OCI-LY7 (cell line): ENCODE measurements around the gene DEFB125. TPM values are rescaled to one million over a fixed set of nuclear protein-coding genes. Genes with fewer than 3 reads are reported as not detected.

ENCODE experiments used
- BruUV-seq: library from RNA; stranded (reverse); fragments of 400-500 nt; replicated peaks from 2 replicates; lab custom pipeline; 2021; lab: Mats Ljungman, UMichigan
- CTCF ChIA-PET: fragments of 300-600 bp; sonication (Branson Sonifier 250); formaldehyde crosslinking; loops from one replicate; lab custom pipeline; 2022; ENCODE audit warnings: antibody characterized with exemption; ENCODE audit not compliant: unreplicated experiment; lab: Charles Lee
- POLR2A ChIA-PET: fragments of 300-600 bp; sonication (Branson Sonifier 250); formaldehyde crosslinking; loops from one replicate; lab custom pipeline; 2022; ENCODE audit warnings: antibody characterized with exemption; lab: Charles Lee
- DNase-seq: peaks from one replicate; pipeline ENCODE4 v3.0.0-alpha.2; 2015; ENCODE audit warnings: low spot score
- H2AFZ ChIP-seq: fragments of 200-600 bp; sonication (generic), shearing (Covaris generic); 2 replicates; pipeline ENCODE4 v1.6.1; 2014; ENCODE audit warnings: mild to moderate bottlenecking, antibody characterized with exemption, low read length, moderate library complexity
- H3K27ac ChIP-seq: fragments of 200-600 bp; sonication (generic); 2 replicates; pipeline ENCODE4 v1.5.1; 2014; ENCODE audit warnings: mixed run types, low read depth, mild to moderate bottlenecking, moderate library complexity, low read length, inconsistent platforms; ENCODE audit not compliant: poor library complexity, severe bottlenecking
- H3K36me3 ChIP-seq: fragments of 200-600 bp; sonication (generic); 2 replicates; pipeline ENCODE4 v1.6.1; 2014; ENCODE audit warnings: mild to moderate bottlenecking, antibody characterized with exemption, low read length, moderate library complexity, mixed read lengths; ENCODE audit not compliant: insufficient read depth
- H3K4me1 ChIP-seq: fragments of 200-600 bp; sonication (generic); 2 replicates; pipeline ENCODE4 v1.5.1; 2014; ENCODE audit warnings: mild to moderate bottlenecking, low read length; ENCODE audit not compliant: insufficient read depth, poor library complexity, severe bottlenecking
- H3K4me2 ChIP-seq: fragments of 200-600 bp; sonication (generic); 2 replicates; pipeline ENCODE4 v1.6.1; 2014; ENCODE audit warnings: mild to moderate bottlenecking, low read length
- H3K4me3 ChIP-seq: fragments of 200-600 bp; sonication (generic); 2 replicates; pipeline ENCODE4 v1.5.1; 2014; ENCODE audit warnings: mild to moderate bottlenecking, low read depth, low read length; ENCODE audit not compliant: poor library complexity, severe bottlenecking
- H3K79me2 ChIP-seq: fragments of 200-600 bp; sonication (generic); 2 replicates; pipeline ENCODE4 v1.6.1; 2016; ENCODE audit warnings: low read depth, mild to moderate bottlenecking, low read length, moderate library complexity, mixed read lengths; ENCODE audit not compliant: insufficient read depth
- H3K9me2 ChIP-seq: fragments of 200-600 bp; sonication (generic); 2 replicates; pipeline ENCODE4 v1.6.1; 2016; ENCODE audit warnings: mild to moderate bottlenecking, low read length, mixed read lengths; ENCODE audit not compliant: insufficient read depth
- H3K9me3 ChIP-seq: fragments of 200-600 bp; sonication (generic); 2 replicates; pipeline ENCODE4 v1.6.1; 2014; ENCODE audit warnings: mild to moderate bottlenecking, mixed run types, low read length, mixed read lengths
- H4K20me1 ChIP-seq: fragments of 200-600 bp; sonication (generic); 2 replicates; pipeline ENCODE4 v1.6.1; 2014; ENCODE audit warnings: mild to moderate bottlenecking, antibody characterized with exemption, low read length, moderate library complexity, mixed read lengths; ENCODE audit not compliant: insufficient read depth
- EZH2phosphoT487 ChIP-seq: fragments of 200-600 bp; sonication (generic); IDR thresholded peaks from 2 replicates; pipeline ENCODE4 v1.6.1; 2018; ENCODE audit warnings: low read depth, borderline replicate concordance, mild to moderate bottlenecking, mixed run types, antibody characterized with exemption, low read length, moderate library complexity, mixed read lengths
- intact Hi-C: fragments of 100-400 bp; cut with micrococcal nuclease; formaldehyde crosslinking; loops from one replicate; pipeline ENCODE4 v1.10.0; 2022; ENCODE audit not compliant: unreplicated experiment
- total RNA-seq, 2 experiments: library from RNA; depleted of rRNA in 1 of 2; stranded (reverse); fragments of >200 nt in 1 of 2; shearing (Covaris generic) in 1 of 2; gene quantifications; 2 replicates each; pipeline ENCODE4 v1.2.3, GENCODE V29; 2014 to 2022
- TF ChIP-seq, protein P1 (sequence below): fragments of 200-600 bp; sonication (generic); conservative IDR thresholded peaks from 2 replicates; pipeline ENCODE4 v1.5.1; 2014; ENCODE audit warnings: mild to moderate bottlenecking, antibody characterized with exemption, low read length, moderate library complexity, mixed read lengths

DEFB125 gene
- total RNA-seq, 2 experiments from 2014 or later, result not detected

DNA sequence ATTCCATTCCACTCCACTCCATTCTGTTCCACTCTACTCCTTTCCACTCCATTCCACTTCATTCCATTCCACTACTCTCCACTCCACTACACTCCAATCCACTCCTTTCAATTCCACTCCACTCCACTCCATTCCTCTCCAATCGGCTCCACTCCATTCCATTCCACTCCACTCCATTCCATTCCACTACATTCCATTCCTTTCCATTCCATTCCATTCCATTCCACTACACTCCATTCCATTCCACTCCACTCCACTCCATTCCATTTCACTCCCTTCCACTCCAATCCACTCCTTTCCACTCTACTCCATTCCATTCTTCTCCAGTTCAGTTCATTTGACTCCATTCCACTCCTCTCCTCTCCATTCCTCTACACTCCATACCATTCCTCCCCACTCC, 26.2 kb upstream of the DEFB125 start:
- Histone ChIP-seq H2AFZ (no peak overlapping the region), H3K36me3 (no peaks in the 10 kb centered on the region), H3K27ac (no peak overlapping the region), H4K20me1 (no peaks in the 10 kb centered on the region), H3K9me3 (0 out of 2 replicates have a peak, but pooled peaks cover 4% of the 10 kb centered on the region), H3K79me2 (no peaks in the 10 kb centered on the region), H3K4me3 (no peak overlapping the region), H3K4me1 (no peaks in the 10 kb centered on the region), H3K4me2 (no peak overlapping the region), H3K9me2 (no peaks in the 10 kb centered on the region)
- no peak for DNase-seq
- no TSS peak for BruUV-seq
- intact Hi-C loops, result no loop called here
- ChIA-PET CTCF (no interaction called here), POLR2A (no interaction called here)
- TF ChIP-seq, protein P1, sequence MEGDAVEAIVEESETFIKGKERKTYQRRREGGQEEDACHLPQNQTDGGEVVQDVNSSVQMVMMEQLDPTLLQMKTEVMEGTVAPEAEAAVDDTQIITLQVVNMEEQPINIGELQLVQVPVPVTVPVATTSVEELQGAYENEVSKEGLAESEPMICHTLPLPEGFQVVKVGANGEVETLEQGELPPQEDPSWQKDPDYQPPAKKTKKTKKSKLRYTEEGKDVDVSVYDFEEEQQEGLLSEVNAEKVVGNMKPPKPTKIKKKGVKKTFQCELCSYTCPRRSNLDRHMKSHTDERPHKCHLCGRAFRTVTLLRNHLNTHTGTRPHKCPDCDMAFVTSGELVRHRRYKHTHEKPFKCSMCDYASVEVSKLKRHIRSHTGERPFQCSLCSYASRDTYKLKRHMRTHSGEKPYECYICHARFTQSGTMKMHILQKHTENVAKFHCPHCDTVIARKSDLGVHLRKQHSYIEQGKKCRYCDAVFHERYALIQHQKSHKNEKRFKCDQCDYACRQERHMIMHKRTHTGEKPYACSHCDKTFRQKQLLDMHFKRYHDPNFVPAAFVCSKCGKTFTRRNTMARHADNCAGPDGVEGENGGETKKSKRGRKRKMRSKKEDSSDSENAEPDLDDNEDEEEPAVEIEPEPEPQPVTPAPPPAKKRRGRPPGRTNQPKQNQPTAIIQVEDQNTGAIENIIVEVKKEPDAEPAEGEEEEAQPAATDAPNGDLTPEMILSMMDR, result no peak
- no peak for TF ChIP-seq EZH2phosphoT487

DNA sequence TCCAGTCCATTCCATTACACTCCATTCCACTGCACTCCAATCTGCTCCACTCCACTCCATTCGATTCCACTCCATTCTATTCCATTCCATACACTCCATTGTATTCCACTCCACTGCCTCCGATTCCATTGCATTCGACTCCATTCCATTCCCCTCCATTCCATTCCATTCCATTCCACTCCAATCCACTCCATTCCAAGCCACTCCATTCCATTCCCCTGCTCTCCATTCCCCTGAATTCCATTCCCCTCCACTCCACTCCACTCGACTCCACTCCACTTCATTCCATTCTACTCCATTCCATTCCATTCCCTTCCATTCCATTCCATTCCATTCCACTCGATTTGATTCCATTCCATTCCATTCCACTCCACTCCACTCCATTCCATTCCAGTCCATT, 25.7 kb upstream of the DEFB125 start:
- DNase-seq, result no peak
- Histone ChIP-seq H2AFZ (no peak overlapping the region), H3K4me2 (no peak overlapping the region), H3K9me2 (peaks cover 1% of the 10 kb centered on the region; the same call in 1 of the 2 replicates), H3K4me1 (no peaks in the 10 kb centered on the region), H3K79me2 (no peaks in the 10 kb centered on the region), H3K4me3 (no peak overlapping the region), H3K27ac (no peak overlapping the region), H3K36me3 (no peaks in the 10 kb centered on the region), H4K20me1 (no peaks in the 10 kb centered on the region), H3K9me3 (0 out of 2 replicates have a peak, but pooled peaks cover 4% of the 10 kb centered on the region)
- BruUV-seq, result no TSS peak
- CTCF ChIA-PET, result no interaction called here
- TF ChIP-seq EZH2phosphoT487, result no peak
- TF ChIP-seq, protein P1, result no peak
- POLR2A ChIA-PET, result no interaction called here
- intact Hi-C loops, result no loop called here

DNA sequence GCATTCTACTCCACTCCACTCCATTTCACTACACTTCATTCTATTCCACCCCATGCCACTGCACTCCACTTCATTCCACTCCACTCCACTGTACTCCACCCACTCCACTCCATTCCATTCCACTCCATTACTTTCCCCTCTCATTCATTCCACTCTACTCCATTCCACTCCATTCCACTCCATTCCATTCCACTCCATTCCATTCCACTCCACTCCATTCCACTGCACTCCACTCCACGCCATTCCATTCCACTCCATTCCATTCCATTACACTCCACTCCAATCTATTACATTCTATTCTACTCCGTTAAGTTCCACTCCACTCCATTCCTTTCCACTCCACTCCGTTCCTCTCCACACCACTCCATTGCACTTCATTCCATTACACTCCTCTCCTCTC, 25.0 kb upstream of the DEFB125 start:
- CTCF ChIA-PET, result no interaction called here

More for the DNA sequence above, 25.0 kb upstream of the DEFB125 start:
- DNase-seq, result no peak
- POLR2A ChIA-PET, result no interaction called here
- Histone ChIP-seq H3K4me3 (no peak overlapping the region), H2AFZ (no peak overlapping the region), H3K79me2 (no peaks in the 10 kb centered on the region), H4K20me1 (no peaks in the 10 kb centered on the region), H3K4me1 (no peaks in the 10 kb centered on the region), H3K4me2 (no peak overlapping the region), H3K9me3 (0 out of 2 replicates have a peak, but pooled peaks cover 4% of the 10 kb centered on the region), H3K27ac (no peak overlapping the region), H3K9me2 (peaks cover 3% of the 10 kb centered on the region; the same call in 1 of the 2 replicates), H3K36me3 (no peaks in the 10 kb centered on the region)
- intact Hi-C loops, result no loop called here
- TF ChIP-seq, protein P1, result no peak
- no TSS peak for BruUV-seq
